22Rv1 (cell line): ENCODE measurements around the gene MEDAG.

Experiments
- CTCF ChIP-seq: fragments of 450-650 bp; IDR thresholded peaks from 2 replicates; pipeline ENCODE4 v1.5.1; 2017; ENCODE audit warnings: mild to moderate bottlenecking
- ZFX ChIP-seq: fragments of 450-650 bp; IDR thresholded peaks from 2 replicates; pipeline ENCODE4 v1.6.1; 2017; ENCODE audit warnings: antibody characterized with exemption, borderline replicate concordance

GRCh38 chr13:30959678-30960077 lies 53.6 kb downstream of the MEDAG start:
- TF ChIP-seq CTCF: no peak
- no peak for TF ChIP-seq ZFX
